ENCODE measurements around the gene HYCC1.

GRCh38 chr7:22990588-22990949 lies 23.4 kb downstream of the HYCC1 start:
- no peak for TF ChIP-seq CTCF (IDR thresholded peaks at IDR 0.05)
- no peak for TF ChIP-seq POLR2A (IDR thresholded peaks at IDR 0.05)

All from suprapubic skin (tissue), 3 donors.